CD14-positive monocyte (primary cell): ENCODE data around the gene HSD3B7. TPM values are rescaled to one million over a fixed set of nuclear protein-coding genes. Genes with fewer than 3 reads are reported as not detected.
A peak's percentile ranks its signal among the peaks of the same experiment; 100 is the strongest.

Experiments used
- DNase-seq, 3 donors: peaks; one replicate each; pipeline ENCODE4 v3.0.0-alpha.2; 2011 to 2022
- H2AFZ ChIP-seq: 2 replicates; pipeline ENCODE4 v1.6.0; 2012; ENCODE audit warnings: mild to moderate bottlenecking, low read depth, low read length, inconsistent platforms; ENCODE audit not compliant: insufficient read depth, poor library complexity, severe bottlenecking
- H3K27ac ChIP-seq, 2 donors: 1 replicate in 1 of 2; 2 replicates in 1 of 2; pipeline ENCODE4 v1.5.1; 2012 to 2013; ENCODE audit warnings: low read length in 2 of 2, control low read depth in 1 of 2, inconsistent platforms in 1 of 2, low read depth in 1 of 2, mild to moderate bottlenecking in 1 of 2
- H3K27me3 ChIP-seq, 2 donors: one replicate each; pipeline versions ENCODE4 v1.6.0 to v1.6.1; 2011 to 2013; ENCODE audit warnings: low read length in 2 of 2; ENCODE audit not compliant: control insufficient read depth in 2 of 2, insufficient read depth in 2 of 2
- H3K36me3 ChIP-seq, 2 donors: replicated peaks in 1 of 2; 1 replicate in 1 of 2; 2 replicates in 1 of 2; pipeline versions ENCODE4 v1.5.1 to v1.6.1; 2012 to 2013; ENCODE audit warnings: low read length in 2 of 2, control low read depth in 1 of 2, inconsistent platforms in 1 of 2, mild to moderate bottlenecking in 1 of 2; ENCODE audit not compliant: insufficient read depth in 2 of 2, control insufficient read depth in 1 of 2
- H3K4me1 ChIP-seq, 2 donors: 1 replicate in 1 of 2; 2 replicates in 1 of 2; pipeline versions ENCODE4 v1.5.1 to v1.6.1; 2012 to 2013; ENCODE audit warnings: low read length in 2 of 2, control low read depth in 1 of 2, inconsistent platforms in 1 of 2, mild to moderate bottlenecking in 1 of 2, moderate library complexity in 1 of 2; ENCODE audit not compliant: insufficient read depth in 2 of 2, control insufficient read depth in 1 of 2
- H3K4me2 ChIP-seq: replicated peaks from 2 replicates; pipeline ENCODE3; 2012; ENCODE audit warnings: low read length, moderate library complexity, mild to moderate bottlenecking; ENCODE audit not compliant: poor library complexity, severe bottlenecking; ENCODE audit errors: extremely low read depth
- H3K4me3 ChIP-seq, 3 experiments: fragments of 200-600 bp in 1 of 3; sonication (generic) in 1 of 3; replicated peaks in 1 of 3; 1 replicate in 2 of 3; 2 replicates in 1 of 3; pipeline ENCODE4 v1.5.1; 2011 to 2013; ENCODE audit warnings: low read length in 3 of 3, mild to moderate bottlenecking in 3 of 3, control low read depth in 2 of 3, low read depth in 2 of 3, inconsistent platforms in 1 of 3, moderate library complexity in 1 of 3
- H3K79me2 ChIP-seq: 2 replicates; pipeline ENCODE4 v1.6.0; 2012; ENCODE audit warnings: mild to moderate bottlenecking, control low read depth, inconsistent platforms, low read length, moderate library complexity; ENCODE audit not compliant: insufficient read depth
- H3K9ac ChIP-seq: 2 replicates; pipeline ENCODE4 v1.6.0; 2017; ENCODE audit warnings: low read length, mild to moderate bottlenecking; ENCODE audit not compliant: insufficient read depth, poor library complexity, severe bottlenecking
- H3K9me3 ChIP-seq, 2 donors: replicated peaks in 1 of 2; 1 replicate in 1 of 2; 2 replicates in 1 of 2; pipeline versions ENCODE4 v1.5.1 to v1.6.1; 2012 to 2013; ENCODE audit warnings: low read length in 2 of 2, control low read depth in 1 of 2; ENCODE audit not compliant: control insufficient read depth in 1 of 2, insufficient read depth in 1 of 2
- H4K20me1 ChIP-seq: 2 replicates; pipeline ENCODE4 v1.6.0; 2012; ENCODE audit warnings: mild to moderate bottlenecking, low read length, control low read depth, moderate library complexity; ENCODE audit not compliant: insufficient read depth
- H3K27ac Mint-ChIP-seq, 7 donors: one replicate each; pipeline ENCODE4 v1.8.0; 2020; ENCODE audit warnings: mild to moderate bottlenecking in 7 of 7, mixed read lengths in 7 of 7, moderate library complexity in 6 of 7, inconsistent platforms in 2 of 7
- H3K27me3 Mint-ChIP-seq, 3 donors: one replicate each; pipeline ENCODE4 v1.8.0; 2021 to 2022; ENCODE audit warnings: low read depth in 3 of 3, mild to moderate bottlenecking in 3 of 3, mixed read lengths in 3 of 3, moderate library complexity in 3 of 3, inconsistent platforms in 1 of 3
- H3K36me3 Mint-ChIP-seq, 2 donors: one replicate each; pipeline ENCODE4 v1.8.0; 2020; ENCODE audit warnings: mixed read lengths in 2 of 2, inconsistent platforms in 1 of 2, mild to moderate bottlenecking in 1 of 2
- H3K4me1 Mint-ChIP-seq: one replicate; pipeline ENCODE4 v1.8.0; 2020; ENCODE audit warnings: mild to moderate bottlenecking, mixed read lengths
- H3K4me3 Mint-ChIP-seq, 2 donors: one replicate each; pipeline ENCODE4 v1.8.0; 2020; ENCODE audit warnings: mild to moderate bottlenecking in 2 of 2, mixed read lengths in 2 of 2, moderate library complexity in 1 of 2
- H3K9me3 Mint-ChIP-seq, 7 donors: one replicate each; pipeline ENCODE4 v1.8.0; 2020 to 2022; ENCODE audit warnings: mixed read lengths in 7 of 7, mild to moderate bottlenecking in 6 of 7, moderate library complexity in 6 of 7, inconsistent platforms in 2 of 7
- WGBS: methylation state at CpG from one replicate; pipeline ENCODE4 v1.1.5; 2013; ENCODE audit warnings: missing lambda C conversion rate; ENCODE audit not compliant: insufficient coverage; 5-methylcytosine and 5-hydroxymethylcytosine counted together
- intact Hi-C, 2 donors: fragments of 100-400 bp; cut with micrococcal nuclease; formaldehyde crosslinking; loops; one replicate each; pipeline versions ENCODE4 v1.15.0 to v1.15.1; 2023
- polyA plus RNA-seq, 3 donors: library from polyadenylated mRNA; depleted of rRNA in 1 of 3; unstranded in 2 of 3; stranded (reverse) in 1 of 3; fragments of 300-500 nt in 2 of 3; fragments of >200 nt in 1 of 3; fragmentation: Illumina TruSeq in 2 of 3; gene quantifications; 1 replicate in 2 of 3; 2 replicates in 1 of 3; pipeline ENCODE4 v1.2.3, GENCODE V29; 2012 to 2021
- TF ChIP-seq, protein P1 (sequence below): fragments of 200-600 bp; IDR thresholded peaks from one replicate; pipeline ENCODE4 v1.8.0; 2022; ENCODE audit warnings: antibody characterized with exemption, mild to moderate bottlenecking

The HSD3B7 gene
- polyA plus RNA-seq, 3 donors = 0.89 to 4.3 (median 2.7) TPM

DNA sequence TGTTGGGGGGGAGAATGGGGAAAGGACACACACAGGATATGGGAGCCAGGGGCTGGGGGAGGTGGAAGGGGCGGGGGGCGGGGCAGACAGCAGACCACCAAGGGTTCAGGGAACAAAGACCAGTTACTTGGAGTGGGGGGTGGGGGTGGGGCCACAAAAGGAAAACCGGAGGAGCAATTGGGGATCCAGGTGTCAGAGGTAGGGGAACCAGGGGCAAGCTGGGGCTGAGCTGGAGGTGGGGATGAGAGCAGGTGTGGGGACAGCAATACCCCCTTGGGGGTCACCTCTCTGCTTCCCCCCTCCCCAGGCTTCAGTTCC, 37.5 kb upstream of the HSD3B7 start:
- H2AFZ ChIP-seq = no peak overlapping the region
- TF ChIP-seq, protein P1, sequence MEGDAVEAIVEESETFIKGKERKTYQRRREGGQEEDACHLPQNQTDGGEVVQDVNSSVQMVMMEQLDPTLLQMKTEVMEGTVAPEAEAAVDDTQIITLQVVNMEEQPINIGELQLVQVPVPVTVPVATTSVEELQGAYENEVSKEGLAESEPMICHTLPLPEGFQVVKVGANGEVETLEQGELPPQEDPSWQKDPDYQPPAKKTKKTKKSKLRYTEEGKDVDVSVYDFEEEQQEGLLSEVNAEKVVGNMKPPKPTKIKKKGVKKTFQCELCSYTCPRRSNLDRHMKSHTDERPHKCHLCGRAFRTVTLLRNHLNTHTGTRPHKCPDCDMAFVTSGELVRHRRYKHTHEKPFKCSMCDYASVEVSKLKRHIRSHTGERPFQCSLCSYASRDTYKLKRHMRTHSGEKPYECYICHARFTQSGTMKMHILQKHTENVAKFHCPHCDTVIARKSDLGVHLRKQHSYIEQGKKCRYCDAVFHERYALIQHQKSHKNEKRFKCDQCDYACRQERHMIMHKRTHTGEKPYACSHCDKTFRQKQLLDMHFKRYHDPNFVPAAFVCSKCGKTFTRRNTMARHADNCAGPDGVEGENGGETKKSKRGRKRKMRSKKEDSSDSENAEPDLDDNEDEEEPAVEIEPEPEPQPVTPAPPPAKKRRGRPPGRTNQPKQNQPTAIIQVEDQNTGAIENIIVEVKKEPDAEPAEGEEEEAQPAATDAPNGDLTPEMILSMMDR = no peak
- no peak overlapping the region for H3K4me3 ChIP-seq
- H3K4me2 ChIP-seq = no peak overlapping the region
- H3K79me2 ChIP-seq = peaks cover 36% of the 10 kb centered on the region
- peaks cover 22% of the 10 kb centered on the region for H3K4me1 Mint-ChIP-seq
- no peak overlapping the region for H3K4me3 Mint-ChIP-seq
- peaks cover 0 to 1% (median 0%) of the 10 kb centered on the region in 7 donors for H3K9me3 Mint-ChIP-seq
- peaks cover 32% of the 10 kb centered on the region for H4K20me1 ChIP-seq
- no peak for DNase-seq
- intact Hi-C loops = no loop called here
- peaks cover 18 to 45% of the 10 kb centered on the region in 2 donors for H3K36me3 Mint-ChIP-seq
- no peaks in the 10 kb centered on the region for H3K27me3 ChIP-seq
- H3K27ac ChIP-seq = no peak overlapping the region
- H3K9me3 ChIP-seq = no peaks in the 10 kb centered on the region
- H3K9ac ChIP-seq = no peak overlapping the region
- WGBS = no CpG with 5 or more reads among the region's 3 CpGs
- no peak overlapping the region for H3K27ac Mint-ChIP-seq
- H3K4me1 ChIP-seq = peaks cover 25 to 28% of the 10 kb centered on the region in 2 donors
- peaks cover 22 to 37% of the 10 kb centered on the region in 2 donors for H3K36me3 ChIP-seq
- H3K27me3 Mint-ChIP-seq = peaks cover 0 to 3% (median 0%) of the 10 kb centered on the region in 3 donors

DNA sequence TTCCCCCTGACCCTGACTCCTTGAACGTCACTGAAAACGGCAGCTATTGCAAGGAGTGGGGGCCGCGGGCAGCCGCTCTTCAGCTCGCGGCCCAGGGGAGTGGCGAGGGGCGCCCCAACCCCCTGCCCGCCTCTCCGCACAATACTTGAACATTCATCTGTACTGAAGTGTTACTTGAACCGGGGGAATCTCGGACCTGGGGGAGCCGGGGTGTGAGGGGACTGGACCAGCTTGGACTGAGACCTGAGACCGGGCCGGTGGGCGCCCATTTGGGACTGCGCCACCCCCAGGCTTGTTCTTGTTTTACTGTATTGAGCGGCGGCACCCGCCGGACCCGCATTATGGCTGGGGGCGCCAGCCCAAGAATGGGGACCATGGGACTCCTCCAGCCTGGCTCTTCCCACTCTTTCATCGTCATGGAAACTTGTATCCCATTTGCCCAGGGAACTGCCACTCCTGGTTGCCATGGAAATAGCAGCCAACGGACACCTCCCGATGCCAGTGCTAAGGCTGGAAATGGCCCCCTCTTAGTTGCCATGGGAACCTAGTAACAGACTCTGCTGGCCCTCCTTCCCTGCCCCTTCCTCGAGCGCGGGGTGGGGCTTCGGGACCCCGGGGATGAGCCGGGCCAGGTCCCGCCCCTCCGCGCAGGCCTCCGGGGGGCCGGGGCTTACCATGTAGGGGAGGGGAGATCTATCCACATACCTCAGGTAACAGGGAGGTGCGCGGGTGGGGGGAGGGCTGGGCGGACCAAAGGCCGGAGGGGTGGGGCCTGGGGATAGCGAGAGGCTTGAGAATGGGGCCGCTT, 36.9 kb upstream of the HSD3B7 start:
- Histone ChIP-seq H2AFZ (peak overlapping the region; percentile 91), H3K9ac (peak overlapping the region; percentile 91), H3K27ac (peak overlapping the region; percentile 37 to 80), H3K4me3 (peak overlapping the region; percentile 59 to 99 (median 85)), H3K4me1 (peaks cover 25 to 28% of the 10 kb centered on the region in 2 donors), H3K4me2 (peak overlapping the region; percentile 99), H3K9me3 (no peaks in the 10 kb centered on the region), H4K20me1 (peaks cover 36% of the 10 kb centered on the region), H3K79me2 (peaks cover 40% of the 10 kb centered on the region), H3K27me3 (no peaks in the 10 kb centered on the region), H3K36me3 (peaks cover 19 to 37% of the 10 kb centered on the region in 2 donors)
- TF ChIP-seq, protein P1 = no peak
- peak overlapping the region in 2 of 7 donors; percentile 68 to 94 for H3K27ac Mint-ChIP-seq
- H3K4me3 Mint-ChIP-seq = peak overlapping the region; percentile 90 to 93
- H3K4me1 Mint-ChIP-seq = peaks cover 19% of the 10 kb centered on the region
- peaks cover 14 to 46% of the 10 kb centered on the region in 2 donors for H3K36me3 Mint-ChIP-seq
- H3K27me3 Mint-ChIP-seq = peaks cover 0 to 3% (median 0%) of the 10 kb centered on the region in 3 donors
- H3K9me3 Mint-ChIP-seq = peaks cover 0 to 1% (median 0%) of the 10 kb centered on the region in 7 donors
- intact Hi-C loops = no loop called here
- peak; percentile 48 to 58 (median 51) for DNase-seq
- 67% methylated on average over 20 of the region's 44 CpGs for WGBS
